Ovary (tissue), 3 donors: ENCODE data around the gene MYO9A.

Experiments
- CTCF ChIP-seq, 3 donors: fragments of 450-650 bp in 2 of 3; fragments of 200-600 bp in 1 of 3; IDR thresholded peaks; one replicate each; pipeline versions ENCODE4 v1.5.1 to v1.8.0; 2016 to 2022; ENCODE audit warnings: antibody characterized with exemption in 3 of 3, mild to moderate bottlenecking in 1 of 3
- EP300 ChIP-seq: sonication (generic); formaldehyde crosslinking; IDR thresholded peaks from one replicate; pipeline ENCODE4 v1.6.1; 2017; ENCODE audit warnings: antibody characterized with exemption
- POLR2A ChIP-seq: fragments of 450-650 bp; IDR thresholded peaks from one replicate; pipeline ENCODE4 v1.6.1; 2017; ENCODE audit warnings: antibody characterized with exemption, mild to moderate bottlenecking, moderate library complexity
- donor health status: DM: no; HTN: no; CAD: no.

GRCh38 chr15:72161361-72162132 lies 43.6 kb upstream of the MYO9A start:
- TF ChIP-seq CTCF (IDR thresholded peaks at IDR 0.05): no peak
- no peak for TF ChIP-seq POLR2A
- no peak for TF ChIP-seq EP300
